PC-9 (cell line): ENCODE data around the gene DNAJB1. TPM values are rescaled to one million over a fixed set of nuclear protein-coding genes. Genes with fewer than 3 reads are reported as not detected.
"Not testable (repeated sequence)": the region's sequence is repeated elsewhere in the genome, so short reads cannot be mapped to it uniquely, and the experiment has no call there.

Experiments
- BruUV-seq: library from RNA; stranded (reverse); fragments of 400-500 nt; replicated peaks from 2 replicates; lab custom pipeline; 2021; lab: Mats Ljungman, UMichigan
- CTCF ChIA-PET: fragments of 300-600 bp; sonication (Branson Sonifier 250); formaldehyde crosslinking; loops from one replicate; lab custom pipeline; 2022; ENCODE audit warnings: antibody characterized with exemption; lab: Charles Lee
- POLR2A ChIA-PET: fragments of 300-600 bp; sonication (Branson Sonifier 250); formaldehyde crosslinking; loops from one replicate; lab custom pipeline; 2022; ENCODE audit warnings: antibody characterized with exemption; ENCODE audit not compliant: unreplicated experiment; lab: Charles Lee
- DNase-seq, 2 experiments: peaks; one replicate each; pipeline versions ENCODE4 v3.0.0 to v3.0.0-alpha.2; 2015 to 2022; ENCODE audit warnings: mixed read lengths in 1 of 2
- H2AFZ ChIP-seq: fragments of 200-600 bp; sonication (generic); 2 replicates; pipeline ENCODE4 v1.8.1; 2017; ENCODE audit warnings: antibody characterized with exemption
- H3F3A ChIP-seq: fragments of 200-600 bp; sonication (generic); 2 replicates; pipeline ENCODE4 v1.8.1; 2017; ENCODE audit warnings: antibody characterized with exemption, mild to moderate bottlenecking, low read depth; ENCODE audit not compliant: insufficient read depth
- H3K27ac ChIP-seq: fragments of 200-600 bp; sonication (generic); 2 replicates; pipeline ENCODE4 v1.6.1; 2016; ENCODE audit warnings: mixed run types
- H3K27me3 ChIP-seq: fragments of 200-600 bp; sonication (generic); 2 replicates; pipeline ENCODE4 v1.6.1; 2016; ENCODE audit warnings: low read depth, mixed run types; ENCODE audit not compliant: insufficient read depth
- H3K36me3 ChIP-seq: fragments of 200-600 bp; sonication (generic); 2 replicates; pipeline ENCODE4 v1.6.1; 2016; ENCODE audit warnings: low read depth, mixed run types
- H3K4me1 ChIP-seq: fragments of 200-600 bp; sonication (generic); replicated peaks from 2 replicates; pipeline ENCODE4 v1.6.1; 2016; ENCODE audit warnings: mixed run types; ENCODE audit not compliant: insufficient read depth
- H3K4me2 ChIP-seq: fragments of 200-600 bp; sonication (generic); 2 replicates; pipeline ENCODE4 v1.6.1; 2017; ENCODE audit warnings: mixed run types
- H3K4me3 ChIP-seq: fragments of 200-600 bp; sonication (generic); 2 replicates; pipeline ENCODE4 v1.6.1; 2016; ENCODE audit warnings: mixed run types
- H3K79me2 ChIP-seq: fragments of 200-600 bp; sonication (generic); 2 replicates; pipeline ENCODE4 v1.6.1; 2017; ENCODE audit warnings: low read depth, mixed run types
- H3K9me2 ChIP-seq: fragments of 200-600 bp; sonication (generic); 2 replicates; pipeline ENCODE4 v1.8.1; 2017; ENCODE audit warnings: mild to moderate bottlenecking; ENCODE audit not compliant: insufficient read depth
- H3K9me3 ChIP-seq: fragments of 200-600 bp; sonication (generic); 2 replicates; pipeline ENCODE4 v1.8.1; 2016; ENCODE audit warnings: low read depth; ENCODE audit not compliant: insufficient read depth
- H4K20me1 ChIP-seq: fragments of 200-600 bp; sonication (generic); 2 replicates; pipeline ENCODE4 v1.8.1; 2017; ENCODE audit not compliant: insufficient read depth
- EZH2 ChIP-seq: fragments of 200-600 bp; sonication (generic); IDR thresholded peaks from 2 replicates; pipeline ENCODE4 v1.8.0; 2017; ENCODE audit warnings: antibody characterized with exemption, low read depth
- intact Hi-C: fragments of 100-400 bp; cut with micrococcal nuclease; formaldehyde crosslinking; loops from one replicate; pipeline ENCODE4 v1.10.0; 2022; ENCODE audit not compliant: unreplicated experiment
- total RNA-seq: library from RNA; stranded (reverse); gene quantifications from 2 replicates; pipeline ENCODE4 v1.2.3, GENCODE V29; 2021
- TF ChIP-seq, protein P1 (sequence below): fragments of 200-600 bp; sonication (generic); conservative IDR thresholded peaks from 2 replicates; pipeline ENCODE4 v1.6.1; 2017; ENCODE audit warnings: mixed run types, antibody characterized with exemption, mild to moderate bottlenecking, moderate library complexity

The DNAJB1 gene
- total RNA-seq, 1 experiment from 2014 or later, result 159 TPM

DNA sequence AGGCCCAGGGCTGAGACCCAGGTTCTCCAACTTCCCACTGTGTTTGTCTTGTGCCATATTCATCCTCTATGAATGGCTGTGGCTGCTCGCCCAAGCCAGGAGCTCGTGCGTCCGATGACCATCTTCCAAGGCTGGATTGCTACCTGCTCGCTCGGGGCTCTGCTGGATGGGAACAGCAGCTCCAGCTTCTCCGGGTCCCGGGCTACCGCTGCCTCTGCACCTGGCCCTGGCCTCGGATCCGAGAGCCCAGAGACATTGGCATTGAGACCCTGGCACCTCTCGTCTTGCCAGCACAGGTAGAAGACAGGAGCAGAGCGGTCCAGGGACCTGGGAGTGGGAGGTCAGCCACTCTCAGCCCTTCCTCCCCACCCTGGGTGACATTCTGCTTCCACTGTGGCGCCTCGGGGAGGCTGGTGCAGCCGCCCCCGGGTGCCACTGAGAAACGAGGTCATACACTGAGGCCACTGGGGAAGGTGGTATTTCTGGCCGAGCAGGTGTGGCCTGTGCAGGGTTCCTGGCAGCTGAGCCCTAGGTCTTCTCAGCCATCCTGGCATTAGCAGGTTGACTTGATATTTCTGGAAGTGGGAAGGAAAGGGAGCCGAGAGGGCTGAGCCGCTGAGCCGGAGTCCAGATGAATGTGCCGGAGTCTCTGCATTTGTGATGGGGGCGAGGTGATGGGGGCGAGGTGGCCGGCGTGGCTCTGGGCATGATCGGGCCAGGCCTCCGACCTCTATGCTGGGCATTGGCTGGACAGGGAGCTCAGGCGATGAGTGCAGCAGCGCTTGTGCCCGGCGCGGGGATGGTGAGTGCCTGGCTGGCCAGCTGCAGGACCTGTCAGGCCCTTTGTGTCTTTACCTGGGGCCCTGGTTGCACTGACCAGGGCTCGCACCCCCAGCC lies 35.1 kb upstream of the DNAJB1 start:
- H3K4me3 ChIP-seq, result no peak overlapping the region
- ChIA-PET CTCF (interaction anchor here (0.5 to 0.6 kb wide), 2 partner anchors 17 to 627 kb away, joined by 4 to 15 read pairs; no protein-coding TSS in a partner anchor), POLR2A (no interaction called here)
- no peaks in the 10 kb centered on the region for H3K9me3 ChIP-seq
- H3K27me3 ChIP-seq, result no peaks in the 10 kb centered on the region
- no peaks in the 10 kb centered on the region; the same call in 1 of the 2 replicates for H3K36me3 ChIP-seq
- no peak overlapping the region for H3K27ac ChIP-seq
- TF ChIP-seq, protein P1, sequence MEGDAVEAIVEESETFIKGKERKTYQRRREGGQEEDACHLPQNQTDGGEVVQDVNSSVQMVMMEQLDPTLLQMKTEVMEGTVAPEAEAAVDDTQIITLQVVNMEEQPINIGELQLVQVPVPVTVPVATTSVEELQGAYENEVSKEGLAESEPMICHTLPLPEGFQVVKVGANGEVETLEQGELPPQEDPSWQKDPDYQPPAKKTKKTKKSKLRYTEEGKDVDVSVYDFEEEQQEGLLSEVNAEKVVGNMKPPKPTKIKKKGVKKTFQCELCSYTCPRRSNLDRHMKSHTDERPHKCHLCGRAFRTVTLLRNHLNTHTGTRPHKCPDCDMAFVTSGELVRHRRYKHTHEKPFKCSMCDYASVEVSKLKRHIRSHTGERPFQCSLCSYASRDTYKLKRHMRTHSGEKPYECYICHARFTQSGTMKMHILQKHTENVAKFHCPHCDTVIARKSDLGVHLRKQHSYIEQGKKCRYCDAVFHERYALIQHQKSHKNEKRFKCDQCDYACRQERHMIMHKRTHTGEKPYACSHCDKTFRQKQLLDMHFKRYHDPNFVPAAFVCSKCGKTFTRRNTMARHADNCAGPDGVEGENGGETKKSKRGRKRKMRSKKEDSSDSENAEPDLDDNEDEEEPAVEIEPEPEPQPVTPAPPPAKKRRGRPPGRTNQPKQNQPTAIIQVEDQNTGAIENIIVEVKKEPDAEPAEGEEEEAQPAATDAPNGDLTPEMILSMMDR, result no peak
- TF ChIP-seq EZH2, result no peak
- no peak for DNase-seq
- H3K9me2 ChIP-seq, result no peaks in the 10 kb centered on the region
- intact Hi-C loops, result loop anchor here (5.0 kb wide), 1 partner anchor 121 kb away; the partner anchor contains the start of gene PKN1
- H4K20me1 ChIP-seq, result peaks cover 37% of the 10 kb centered on the region
- peaks cover 35% of the 10 kb centered on the region for H3F3A ChIP-seq
- H3K4me1 ChIP-seq, result peaks cover 23% of the 10 kb centered on the region
- no peak overlapping the region for H2AFZ ChIP-seq
- H3K79me2 ChIP-seq, result peaks cover 54% of the 10 kb centered on the region
- H3K4me2 ChIP-seq, result no peak overlapping the region
- no TSS peak for BruUV-seq

DNA sequence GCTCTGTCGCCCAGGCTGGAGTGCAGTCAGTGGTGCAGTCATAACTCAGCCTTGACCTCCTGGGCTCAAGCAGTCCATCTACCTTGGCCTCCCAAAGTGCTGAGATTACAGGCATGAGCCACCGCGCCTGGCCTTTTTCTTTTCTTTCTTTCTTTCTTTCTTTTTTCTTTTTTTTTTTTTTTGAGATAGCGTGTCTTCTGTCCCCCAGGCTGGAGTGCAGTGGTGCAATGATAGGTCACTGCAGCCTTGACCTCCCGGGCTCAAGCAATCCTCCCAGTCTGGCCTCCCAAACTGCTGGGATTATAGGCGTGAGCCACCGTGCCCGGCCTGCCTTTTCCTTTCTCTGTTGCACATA lies 33.8 kb upstream of the DNAJB1 start:
- H3K9me3 ChIP-seq, H3K27ac ChIP-seq, BruUV-seq, H3K4me2 ChIP-seq, H3K27me3 ChIP-seq, H3K9me2 ChIP-seq, H2AFZ ChIP-seq, H3K4me3 ChIP-seq, H3K36me3 ChIP-seq: not testable (repeated sequence)
- peaks cover 41% of the 10 kb centered on the region for H3K79me2 ChIP-seq
- peaks cover 28% of the 10 kb centered on the region for H4K20me1 ChIP-seq
- H3F3A ChIP-seq, result peaks cover 35% of the 10 kb centered on the region
- ChIA-PET CTCF (interaction anchor here (0.6 kb wide), 1 partner anchor 963 kb away, joined by 3 read pairs; no protein-coding TSS in a partner anchor), POLR2A (interaction anchor here (0.5 to 0.6 kb wide), 2 partner anchors 56 to 61 kb away, joined by 5 read pairs; no protein-coding TSS in a partner anchor)
- peak in 1 of 2 experiments; percentile 5 for DNase-seq
- intact Hi-C loops, result loop anchor here (5.0 kb wide), 1 partner anchor 120 kb away; the partner anchor contains the start of gene PKN1
- H3K4me1 ChIP-seq, result peaks cover 23% of the 10 kb centered on the region

DNA sequence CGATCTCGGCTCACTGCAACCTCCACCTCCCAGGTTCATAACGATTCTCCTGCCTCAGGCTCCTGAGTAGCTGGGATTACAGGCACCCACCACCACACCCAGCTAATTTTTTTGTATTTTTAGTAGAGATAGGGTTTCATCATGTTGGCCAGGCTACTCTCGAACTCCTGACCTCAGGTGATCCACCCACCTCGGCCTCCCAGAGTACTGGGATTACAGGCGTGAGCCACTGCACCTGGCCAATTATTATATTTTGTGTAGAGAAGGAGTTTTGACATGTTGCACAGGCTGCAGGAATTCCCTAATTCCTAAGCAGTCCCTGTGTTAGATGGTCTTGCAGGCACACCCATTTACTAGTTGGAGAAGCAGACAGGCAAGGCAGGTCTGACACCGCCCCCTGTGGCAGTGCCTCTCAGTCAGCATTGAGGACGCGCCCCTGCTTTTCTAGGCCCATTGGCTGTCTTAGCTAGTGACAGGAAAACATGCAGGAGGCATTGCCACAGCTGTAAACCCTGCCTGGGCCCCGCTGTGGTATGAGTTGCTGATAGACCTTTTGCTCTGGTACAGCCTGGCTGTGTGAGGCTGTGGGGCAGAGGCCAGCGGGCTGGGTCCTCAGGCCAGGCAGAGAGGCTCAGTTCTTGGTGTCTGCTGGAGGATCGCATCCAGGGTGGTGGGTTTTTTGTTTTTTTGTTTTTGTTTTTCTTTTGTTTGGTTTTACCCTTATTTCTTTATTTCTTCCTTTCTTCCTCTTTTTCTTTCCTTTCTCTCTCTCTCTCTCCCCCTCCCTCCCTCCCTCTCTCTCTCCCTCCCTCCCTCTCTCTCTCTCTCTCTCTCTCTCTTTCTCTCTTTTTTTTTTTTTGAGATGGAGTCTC lies 33.2 kb upstream of the DNAJB1 start:
- not testable (repeated sequence) for H3K4me3 ChIP-seq, H3K9me3 ChIP-seq, H3K36me3 ChIP-seq, H3K9me2 ChIP-seq, H3K27ac ChIP-seq, H2AFZ ChIP-seq, H3K27me3 ChIP-seq, BruUV-seq
- intact Hi-C loops, result loop anchor here (1.0 to 5.0 kb wide), 2 partner anchors 55 to 119 kb away; partner anchors contain the start of genes GIPC1 and PKN1
- POLR2A ChIA-PET, result interaction anchor here (0.5 to 0.6 kb wide), 3 partner anchors 47 to 61 kb away, joined by 3 to 5 read pairs (median 5); no protein-coding TSS in a partner anchor
- Histone ChIP-seq H3K79me2 (peaks cover 45% of the 10 kb centered on the region), H3F3A (peaks cover 33% of the 10 kb centered on the region), H3K4me1 (peaks cover 21% of the 10 kb centered on the region), H4K20me1 (peaks cover 23% of the 10 kb centered on the region), H3K4me2 (peak overlapping the region; percentile 12; the same call in 1 of the 2 replicates)
- peak; percentile 67 to 81 for DNase-seq
- CTCF ChIA-PET, result interaction anchor here (0.6 to 1.4 kb wide), 3 partner anchors 41 to 963 kb away, joined by 3 to 11 read pairs (median 3); no protein-coding TSS in a partner anchor
- TF ChIP-seq, protein P1, result peak; percentile 54
